HG03159 (cell line): ENCODE data around the gene CELF2.

Experiments used
- ATAC-seq: cut with Tn5 transposase; IDR thresholded peaks from one replicate; pipeline ENCODE4 v1.9.1; 2021; ENCODE audit warnings: mild to moderate bottlenecking, moderate library complexity; ENCODE audit not compliant: unreplicated experiment

CELF2 gene

GRCh38 chr10:11093771-11094736 is 76.4 kb downstream of the CELF2 start:
- ATAC-seq, result no peak

DNA sequence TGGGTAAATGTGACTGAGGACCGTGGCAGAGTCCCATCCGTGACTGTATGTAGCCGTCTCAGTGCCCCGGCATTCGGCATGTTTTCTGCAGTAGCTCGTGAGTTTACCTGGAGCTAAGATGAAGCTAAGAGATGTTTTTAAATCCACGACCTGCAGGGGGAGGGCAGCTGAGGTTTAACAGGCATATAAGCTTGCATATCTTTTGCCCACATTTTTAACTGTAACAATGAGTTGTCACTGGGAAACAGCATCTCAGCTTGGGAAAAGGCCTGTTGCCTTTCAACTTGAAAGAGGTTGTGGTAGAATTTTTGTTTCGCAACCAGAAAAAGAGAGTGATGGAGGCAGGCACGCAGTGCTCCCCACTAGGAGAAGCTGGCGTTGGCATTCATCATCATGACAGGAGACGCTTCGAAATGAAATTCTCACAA is 77.7 kb downstream of the CELF2 start:
- no peak for ATAC-seq

- ATAC-seq, result no peak
Measured at GRCh38 chr10:11096422-11096821, 78.8 kb downstream of the CELF2 start.

GRCh38 chr10:11097686-11098085 is 80.0 kb downstream of the CELF2 start:
- ATAC-seq, result peak; percentile 74

- ATAC-seq, result no peak
Measured at GRCh38 chr10:11098666-11099065, 81.0 kb downstream of the CELF2 start.

DNA sequence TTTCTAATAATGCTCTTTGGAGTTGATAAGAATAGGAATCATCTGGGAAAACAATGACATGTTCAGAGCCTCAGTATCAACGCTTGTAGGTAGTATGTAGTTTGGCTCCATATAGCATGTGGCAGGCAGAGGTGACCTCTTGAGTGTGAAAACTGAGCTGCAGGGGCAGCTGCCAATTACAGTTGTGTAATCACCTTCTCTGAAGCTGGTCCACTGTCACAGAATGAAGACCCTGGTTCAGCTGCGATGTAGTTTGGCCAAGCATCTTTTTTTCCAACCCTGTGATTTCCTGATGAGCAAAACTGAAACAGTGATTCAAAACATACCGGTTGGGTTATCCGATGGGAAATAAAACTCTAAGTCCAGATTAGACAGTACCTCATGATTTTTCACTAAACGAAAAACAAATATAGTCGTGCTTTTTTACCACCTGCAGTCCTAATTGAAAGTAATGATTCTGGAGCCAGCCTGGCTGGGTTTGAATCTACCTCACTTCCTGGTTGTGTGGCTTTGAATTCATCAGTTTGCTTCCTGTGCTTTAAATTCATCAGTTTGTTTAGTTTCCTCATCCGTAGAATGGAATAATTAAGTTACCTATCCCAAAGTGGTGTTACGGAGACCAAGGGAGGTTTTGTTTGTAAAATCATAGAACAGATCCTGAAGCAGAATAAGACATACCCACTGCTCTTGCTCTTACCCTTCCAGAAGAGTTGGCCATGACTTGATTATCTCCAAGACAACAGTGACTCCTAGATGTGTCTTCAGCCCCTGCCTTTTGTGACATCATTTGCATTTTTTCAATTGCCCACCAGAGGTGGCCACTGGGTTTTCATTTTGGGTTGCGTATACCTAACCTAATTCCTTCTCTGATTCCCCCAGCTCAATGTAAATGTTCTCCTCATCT is 87.4 kb downstream of the CELF2 start:
- no peak for ATAC-seq

GRCh38 chr10:11105676-11106004 is 88.0 kb downstream of the CELF2 start:
- no peak for ATAC-seq

DNA sequence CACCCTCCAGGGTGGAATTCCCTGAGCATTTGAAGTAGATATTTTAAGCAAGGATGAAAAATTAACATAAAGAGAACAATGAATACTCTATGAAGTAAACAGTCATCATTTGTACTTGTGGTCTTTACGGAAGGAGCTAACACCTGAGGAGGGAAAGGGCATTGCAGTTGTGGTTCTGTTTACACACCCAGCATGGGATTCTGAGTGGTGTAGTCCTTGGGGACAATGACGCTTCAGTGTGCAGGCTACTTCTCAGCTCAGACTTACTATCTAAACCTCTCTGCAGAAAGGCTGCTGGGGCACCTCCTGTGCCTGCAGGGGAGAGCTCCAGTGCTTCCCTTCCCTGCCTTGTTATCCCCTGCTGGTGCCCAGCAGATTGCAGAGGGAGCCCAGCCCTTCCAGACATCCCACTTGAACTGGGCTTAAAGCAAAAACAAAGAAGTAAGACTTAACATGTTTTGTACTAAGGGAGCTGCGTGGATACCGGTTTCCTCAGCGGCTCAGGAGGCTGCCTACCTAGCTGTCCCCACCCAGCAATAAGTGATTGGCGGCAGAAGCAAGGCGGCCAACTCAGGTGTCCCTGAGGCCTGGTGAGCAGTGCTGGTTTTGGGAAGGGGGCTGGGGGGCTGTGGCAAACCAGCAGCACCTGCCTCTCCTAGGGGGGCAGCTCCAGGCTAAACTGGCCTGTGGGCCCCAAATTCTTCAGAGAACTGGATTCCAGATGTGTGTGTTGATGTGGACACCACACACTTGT is 89.1 kb downstream of the CELF2 start:
- ATAC-seq, result peak; percentile 60

GRCh38 chr10:11107948-11108347 is 90.3 kb downstream of the CELF2 start:
- ATAC-seq, result no peak

- ATAC-seq, result no peak
Measured at GRCh38 chr10:11108356-11108755, 90.7 kb downstream of the CELF2 start.

DNA sequence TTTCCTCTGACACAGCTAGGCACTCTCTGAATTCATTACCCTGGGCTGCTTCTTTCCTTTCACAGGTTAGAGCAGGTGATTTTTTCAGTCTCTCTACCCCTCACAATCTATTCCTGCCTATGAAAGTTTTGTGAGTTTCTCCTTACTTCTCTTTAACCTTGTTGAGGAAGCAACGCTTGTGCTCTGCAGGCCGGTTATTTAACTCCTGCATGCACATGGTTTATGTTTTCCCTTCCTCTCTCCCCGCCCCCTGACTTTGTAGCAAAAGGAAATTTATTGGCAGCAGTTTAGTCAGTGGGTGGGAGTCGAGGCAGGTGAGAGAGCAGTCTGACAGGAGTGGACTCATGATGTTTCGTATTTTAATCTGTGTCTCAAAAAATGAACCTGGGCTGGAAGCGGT is 91.9 kb downstream of the CELF2 start:
- no peak for ATAC-seq

DNA sequence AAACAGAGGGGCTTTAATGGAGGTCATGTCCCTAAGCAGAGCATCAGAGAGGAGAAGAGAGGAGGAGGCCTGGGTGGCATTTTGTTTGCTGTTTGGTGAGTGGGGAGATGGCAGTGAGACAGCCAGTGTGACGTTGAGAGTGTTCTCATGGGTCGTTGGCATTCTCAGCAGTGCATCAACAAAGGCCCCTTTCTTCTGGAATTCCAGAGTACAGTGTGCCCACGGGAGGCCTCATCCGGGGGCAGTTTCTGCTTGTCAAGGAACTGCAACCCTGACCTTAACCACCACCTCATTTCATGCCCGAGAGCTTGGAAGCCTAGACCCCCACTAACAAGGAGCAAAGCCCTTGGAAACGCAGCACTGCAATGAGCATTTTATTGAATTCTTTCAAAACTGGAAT is 92.9 kb downstream of the CELF2 start:
- ATAC-seq, result no peak

- no peak for ATAC-seq
Measured at GRCh38 chr10:11111490-11111889, 93.8 kb downstream of the CELF2 start.

- no peak for ATAC-seq
Measured at GRCh38 chr10:11112718-11113117, 95.0 kb downstream of the CELF2 start.

DNA sequence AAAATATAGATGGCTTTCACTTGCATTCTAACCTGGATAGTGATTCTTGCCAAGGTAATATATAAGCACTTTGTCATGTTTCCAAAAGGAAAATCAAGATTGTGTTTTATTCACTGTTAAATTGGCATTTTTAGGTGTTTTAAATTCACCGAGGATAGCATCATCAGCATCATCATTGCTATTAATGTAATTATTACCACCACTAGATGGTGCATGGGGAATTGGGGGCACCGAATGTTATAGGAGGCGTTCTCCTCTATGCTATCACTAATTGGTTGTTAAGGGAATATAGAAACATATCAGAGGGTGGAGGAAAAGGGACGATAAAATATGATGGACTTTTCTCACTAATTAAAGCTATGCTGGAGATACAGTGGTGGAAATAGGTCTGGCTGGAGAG is 95.5 kb downstream of the CELF2 start:
- peak; percentile 72 for ATAC-seq

- ATAC-seq, result no peak
Measured at GRCh38 chr10:11114269-11114668, 96.6 kb downstream of the CELF2 start.

DNA sequence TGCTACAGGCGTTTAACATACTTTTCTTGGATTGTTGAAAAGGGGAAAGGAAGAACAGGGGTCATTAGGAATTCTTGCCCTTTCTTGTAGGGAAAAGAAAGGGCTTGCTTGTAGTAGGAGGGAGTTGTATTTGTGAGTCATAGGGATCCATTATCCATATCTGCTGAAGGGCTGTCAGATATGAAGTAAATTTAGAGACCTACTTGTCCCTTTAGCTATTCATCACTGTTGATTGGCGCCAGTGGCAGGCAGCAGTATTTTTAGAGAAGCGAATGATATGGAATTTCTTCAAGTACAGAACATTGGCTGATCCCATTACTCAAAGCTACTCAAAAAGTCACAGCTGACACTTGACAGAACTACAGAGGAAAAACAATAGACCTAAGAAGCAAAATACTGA is 97.7 kb downstream of the CELF2 start:
- ATAC-seq, result no peak

GRCh38 chr10:11116361-11116760 is 98.7 kb downstream of the CELF2 start:
- ATAC-seq, result no peak

GRCh38 chr10:11116817-11117216 is 99.1 kb downstream of the CELF2 start:
- ATAC-seq, result no peak

DNA sequence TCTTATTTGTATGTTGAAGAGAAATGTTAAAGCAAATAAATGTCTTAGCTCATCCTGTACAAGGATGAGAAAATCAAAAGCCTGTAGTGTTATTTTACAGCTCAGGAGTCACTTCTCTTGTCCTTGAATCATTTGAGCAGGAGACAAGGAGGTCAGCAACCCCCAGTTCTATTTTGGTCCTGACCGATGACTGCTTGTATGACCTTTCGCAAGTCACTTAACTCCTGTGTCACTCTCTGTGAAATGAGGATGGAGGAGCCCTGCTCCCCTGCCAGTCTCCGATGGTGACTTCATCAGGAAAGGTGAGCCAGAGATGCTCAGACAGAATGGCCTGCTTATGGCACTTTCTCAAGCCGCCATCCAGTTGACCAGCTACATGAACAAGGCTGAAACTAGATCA is 101.0 kb downstream of the CELF2 start:
- no peak for ATAC-seq

GRCh38 chr10:11119843-11120242 is 102.2 kb downstream of the CELF2 start:
- ATAC-seq, result no peak
